Effector memory CD8-positive, alpha-beta T cell (primary cell): ENCODE data around the gene PBX3.

Source experiments
- ATAC-seq: fragments of 150-1000 bp; cut with Tn5 transposase; replicated peaks from 2 replicates; pipeline ENCODE4 v1.10.0; 2021; ENCODE audit warnings: mild to moderate bottlenecking, moderate library complexity
- DNase-seq, 3 experiments: peaks; one replicate each; pipeline ENCODE4 v3.0.0; 2021
- H3K27ac Mint-ChIP-seq, 2 donors: one replicate each; pipeline ENCODE4 v1.8.0; 2022; ENCODE audit warnings: mild to moderate bottlenecking in 2 of 2, mixed read lengths in 2 of 2, moderate library complexity in 2 of 2
- H3K27me3 Mint-ChIP-seq, 2 donors: one replicate each; pipeline ENCODE4 v1.8.0; 2022; ENCODE audit warnings: mixed read lengths in 2 of 2
- H3K36me3 Mint-ChIP-seq: one replicate; pipeline ENCODE4 v1.8.0; 2022; ENCODE audit warnings: mild to moderate bottlenecking, moderate library complexity, mixed read lengths; ENCODE audit not compliant: insufficient read depth
- H3K4me1 Mint-ChIP-seq, 2 donors: one replicate each; pipeline ENCODE4 v1.8.0; 2022; ENCODE audit warnings: low read depth in 2 of 2, mixed read lengths in 2 of 2
- H3K4me3 Mint-ChIP-seq, 2 donors: one replicate each; pipeline ENCODE4 v1.8.0; 2022; ENCODE audit warnings: mild to moderate bottlenecking in 2 of 2, mixed read lengths in 2 of 2, moderate library complexity in 2 of 2
- H3K9me3 Mint-ChIP-seq, 2 donors: one replicate each; pipeline ENCODE4 v1.8.0; 2022; ENCODE audit warnings: mixed read lengths in 2 of 2

PBX3 gene

DNA sequence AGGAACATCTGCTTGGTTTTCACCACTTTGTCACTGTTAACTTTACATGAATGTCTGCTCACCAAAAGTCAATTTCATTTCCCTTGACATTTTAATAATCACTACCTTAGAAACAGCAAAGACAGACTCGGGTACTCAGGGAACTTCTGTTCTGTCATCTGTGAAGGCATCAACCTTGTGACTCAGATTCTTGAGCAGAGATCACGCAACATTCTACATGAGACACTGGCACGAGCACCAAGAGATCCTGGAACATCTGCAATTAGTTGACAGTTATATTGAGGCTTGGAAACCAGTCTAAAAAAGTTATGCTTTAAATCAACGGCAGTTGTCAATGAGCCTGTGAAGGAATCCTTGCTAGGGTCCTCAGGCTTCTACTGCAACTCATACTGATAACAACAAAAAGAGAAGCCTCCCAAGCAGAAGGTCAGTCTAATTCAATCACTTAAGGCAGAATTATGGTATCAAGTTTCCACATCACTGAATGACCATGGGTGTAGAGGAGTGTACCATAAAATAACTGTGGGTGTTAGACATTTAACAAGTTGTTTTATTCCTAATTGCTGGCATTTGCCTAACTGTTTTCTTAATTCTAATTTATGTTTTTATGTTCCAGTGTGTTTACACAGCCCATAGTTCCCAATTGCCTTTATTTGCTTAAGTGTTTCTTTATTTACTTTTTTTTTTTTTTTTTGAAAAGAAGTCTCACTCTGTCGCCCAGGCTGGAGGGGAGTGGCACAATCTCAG, 3.3 kb upstream of the PBX3 start:
- Mint-ChIP-seq H3K4me3 (no peak overlapping the region), H3K27me3 (peaks cover 0 to 16% of the 10 kb centered on the region in 2 donors), H3K4me1 (peaks cover 9 to 10% of the 10 kb centered on the region in 2 donors), H3K9me3 (no peaks in the 10 kb centered on the region), H3K27ac (no peak overlapping the region), H3K36me3 (peaks cover 12% of the 10 kb centered on the region)
- DNase-seq (no peak), ATAC-seq (no peak)

- ATAC-seq: no peak
- no peaks in the 10 kb centered on the region for H3K9me3 Mint-ChIP-seq
- DNase-seq: no peak
- H3K27ac Mint-ChIP-seq: no peak overlapping the region
- peaks cover 12% of the 10 kb centered on the region for H3K36me3 Mint-ChIP-seq
- no peak overlapping the region for H3K4me3 Mint-ChIP-seq
- H3K4me1 Mint-ChIP-seq: peaks cover 10 to 12% of the 10 kb centered on the region in 2 donors
- H3K27me3 Mint-ChIP-seq: peaks cover 0 to 16% of the 10 kb centered on the region in 2 donors
Measured at GRCh38 chr9:125744616-125745015, 2.6 kb upstream of the PBX3 start.

GRCh38 chr9:125745018-125745417, 2.2 kb upstream of the PBX3 start:
- ATAC-seq (no peak), DNase-seq (no peak)
- H3K9me3 Mint-ChIP-seq: no peaks in the 10 kb centered on the region
- H3K36me3 Mint-ChIP-seq: peaks cover 12% of the 10 kb centered on the region
- peak overlapping the region; percentile 97 to 99 for H3K4me3 Mint-ChIP-seq
- H3K4me1 Mint-ChIP-seq: peaks cover 10 to 12% of the 10 kb centered on the region in 2 donors
- H3K27me3 Mint-ChIP-seq: peaks cover 0 to 16% of the 10 kb centered on the region in 2 donors
- no peak overlapping the region for H3K27ac Mint-ChIP-seq

DNA sequence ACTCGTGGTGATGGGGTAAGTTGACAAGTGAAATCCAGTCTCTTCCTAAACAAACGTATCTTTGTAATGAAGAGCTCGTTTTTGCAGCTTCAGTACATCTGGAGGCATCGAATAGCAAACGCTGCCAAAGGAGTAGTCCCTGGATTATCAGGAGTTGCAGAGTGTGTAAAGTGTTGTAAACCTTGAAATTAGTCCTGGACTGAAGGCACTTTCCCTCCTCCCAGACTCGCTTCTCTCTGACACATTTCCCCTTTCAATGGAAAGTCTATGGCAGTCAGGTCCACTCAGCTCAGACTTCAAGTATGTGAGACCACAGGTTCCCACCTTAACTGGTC, 1.5 kb upstream of the PBX3 start:
- H3K27ac Mint-ChIP-seq: peak overlapping the region; percentile 87 to 94

DNA sequence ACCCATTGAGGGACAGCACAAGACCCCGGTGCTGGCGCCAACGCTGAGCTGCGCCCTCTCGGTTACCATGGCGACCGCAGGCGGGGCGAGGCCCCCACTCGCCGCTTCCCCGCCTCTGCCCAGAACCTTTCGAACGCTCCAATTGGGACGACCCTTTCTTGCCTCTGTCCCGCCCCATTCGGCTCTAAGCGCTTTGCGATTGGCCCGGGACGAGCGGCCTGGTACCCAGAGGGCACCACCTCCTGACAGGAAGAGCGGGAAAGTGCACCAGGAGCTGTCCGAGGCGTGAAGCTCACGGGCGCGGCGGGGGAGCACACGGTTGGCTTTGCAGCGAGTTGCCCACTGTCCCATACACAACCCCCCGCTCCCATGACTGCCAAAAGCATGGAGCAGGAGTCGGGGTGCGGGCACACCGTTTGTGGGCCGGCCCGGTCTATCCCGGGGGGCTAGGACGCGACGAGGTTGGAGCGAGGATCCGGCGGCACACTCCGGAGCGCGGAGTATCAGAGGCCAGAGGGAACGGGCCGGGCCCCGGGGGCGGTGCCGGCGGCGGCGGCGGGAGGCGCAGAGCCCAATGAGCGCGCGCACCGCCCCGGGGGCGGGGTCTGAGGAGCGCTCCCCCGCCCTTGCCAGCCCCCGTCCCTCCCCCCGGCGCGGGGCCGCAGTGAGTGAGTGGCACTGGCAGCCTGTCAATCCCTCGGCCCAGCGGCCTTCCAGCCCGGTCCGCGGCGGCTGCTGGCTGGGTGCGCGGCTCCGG, 978 bp upstream of the PBX3 start:
- peak overlapping the region; percentile 87 to 94 for H3K27ac Mint-ChIP-seq
- peaks cover 0 to 14% of the 10 kb centered on the region in 2 donors for H3K27me3 Mint-ChIP-seq
- peaks cover 13 to 15% of the 10 kb centered on the region in 2 donors for H3K4me1 Mint-ChIP-seq
- peaks cover 10% of the 10 kb centered on the region for H3K36me3 Mint-ChIP-seq
- peak; percentile 87 to 88 (median 87) for DNase-seq
- no peaks in the 10 kb centered on the region for H3K9me3 Mint-ChIP-seq
- peak overlapping the region; percentile 97 to 99 for H3K4me3 Mint-ChIP-seq
- ATAC-seq: peak; percentile 82

More for the DNA sequence above, 1.5 kb upstream of the PBX3 start:
- no peak for DNase-seq
- H3K9me3 Mint-ChIP-seq: no peaks in the 10 kb centered on the region
- ATAC-seq: no peak
- peak overlapping the region; percentile 97 to 99 for H3K4me3 Mint-ChIP-seq
- H3K36me3 Mint-ChIP-seq: peaks cover 12% of the 10 kb centered on the region
- H3K4me1 Mint-ChIP-seq: peaks cover 12% of the 10 kb centered on the region in 2 donors
- H3K27me3 Mint-ChIP-seq: peaks cover 0 to 16% of the 10 kb centered on the region in 2 donors

GRCh38 chr9:125746774-125747052, 460 bp upstream of the PBX3 start:
- Mint-ChIP-seq H3K9me3 (no peaks in the 10 kb centered on the region), H3K27me3 (peaks cover 0 to 9% of the 10 kb centered on the region in 2 donors), H3K27ac (no peak overlapping the region), H3K36me3 (peaks cover 10% of the 10 kb centered on the region), H3K4me1 (peaks cover 13 to 15% of the 10 kb centered on the region in 2 donors), H3K4me3 (peak overlapping the region in 1 of 2 donors; percentile 97)
- ATAC-seq: peak; percentile 4
- DNase-seq: no peak

DNA sequence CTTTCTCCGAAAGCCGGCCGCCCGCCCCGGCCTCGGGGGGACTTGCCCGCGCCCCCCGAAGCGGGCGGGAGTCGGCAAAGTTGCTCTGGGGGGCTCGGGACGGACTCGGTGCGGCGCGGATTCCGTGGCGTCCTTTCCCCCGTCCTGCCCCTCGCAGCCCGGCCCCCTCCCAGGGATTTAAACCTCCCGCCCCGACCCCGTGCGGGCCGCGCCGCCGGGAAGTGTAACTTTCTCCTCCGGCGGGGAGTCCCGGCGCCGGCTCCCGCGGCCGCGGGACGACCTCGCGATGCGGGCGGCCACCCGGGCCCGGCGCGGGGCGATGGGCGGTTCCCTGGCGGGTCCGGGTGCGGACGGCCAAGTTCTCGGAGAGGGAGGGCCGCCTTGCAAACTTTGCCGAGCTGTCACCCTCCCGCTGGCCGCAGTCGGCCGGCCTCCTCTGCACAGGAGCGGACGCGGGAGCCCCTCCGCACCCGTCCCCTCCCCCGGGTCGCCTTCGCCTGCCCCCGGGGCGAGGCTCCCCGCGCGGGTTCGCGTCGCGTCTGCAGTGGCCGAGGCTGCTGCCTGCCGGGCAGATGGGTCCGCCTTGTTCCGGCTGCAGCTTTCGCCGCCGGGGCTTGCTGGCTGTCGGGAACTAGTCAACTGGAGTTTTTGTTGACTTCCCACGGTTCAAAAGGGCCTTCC, 732 bp downstream of the PBX3 start:
- H3K9me3 Mint-ChIP-seq: no peaks in the 10 kb centered on the region
- peaks cover 15% of the 10 kb centered on the region in 2 donors for H3K4me1 Mint-ChIP-seq
- no peak for ATAC-seq
- H3K27me3 Mint-ChIP-seq: no peaks in the 10 kb centered on the region
- peak overlapping the region; percentile 78 to 85 for H3K4me3 Mint-ChIP-seq
- DNase-seq: peak in 2 of 3 experiments; percentile 7 to 21
- H3K27ac Mint-ChIP-seq: peak overlapping the region in 1 of 2 donors; percentile 20
- H3K36me3 Mint-ChIP-seq: peaks cover 10% of the 10 kb centered on the region

GRCh38 chr9:125748446-125749099, 1.4 kb downstream of the PBX3 start:
- H3K36me3 Mint-ChIP-seq: peaks cover 10% of the 10 kb centered on the region
- no peaks in the 10 kb centered on the region for H3K27me3 Mint-ChIP-seq
- ATAC-seq: no peak
- DNase-seq: no peak
- no peaks in the 10 kb centered on the region for H3K9me3 Mint-ChIP-seq
- H3K27ac Mint-ChIP-seq: peak overlapping the region in 1 of 2 donors; percentile 20
- H3K4me1 Mint-ChIP-seq: peaks cover 15% of the 10 kb centered on the region in 2 donors
- H3K4me3 Mint-ChIP-seq: peak overlapping the region; percentile 78 to 85

DNA sequence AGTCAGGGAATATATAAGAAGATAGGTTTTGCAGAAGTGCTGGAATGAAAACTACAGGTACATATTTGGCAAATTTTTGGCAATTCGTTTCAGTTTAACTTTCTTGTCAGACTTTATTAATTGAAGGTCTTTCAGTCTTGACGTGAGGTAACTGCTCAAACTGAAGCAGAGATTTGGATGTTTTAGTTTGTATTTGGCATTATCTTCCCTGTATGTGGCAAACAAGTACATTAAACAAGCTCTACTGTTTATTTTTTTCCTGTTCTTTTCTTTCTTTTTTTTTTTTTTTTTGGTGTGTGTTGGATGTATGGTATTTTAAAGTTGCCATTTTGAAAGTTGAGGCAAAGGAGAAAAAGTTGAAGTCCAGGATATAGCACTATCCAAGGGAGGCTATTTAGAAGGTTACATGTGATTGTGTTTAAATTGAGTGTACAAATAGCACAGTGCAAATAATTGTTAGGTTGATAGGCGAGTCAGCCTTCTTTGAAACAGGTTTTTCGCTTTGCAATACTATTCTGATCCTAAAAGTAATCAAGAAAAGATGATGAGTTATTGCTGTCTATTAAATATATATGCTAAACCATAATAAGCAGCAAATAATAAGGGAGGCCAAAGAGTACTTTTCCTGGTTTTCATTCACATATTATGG, 2.2 kb downstream of the PBX3 start:
- peaks cover 10% of the 10 kb centered on the region for H3K36me3 Mint-ChIP-seq
- H3K27ac Mint-ChIP-seq: no peak overlapping the region
- no peaks in the 10 kb centered on the region for H3K9me3 Mint-ChIP-seq
- DNase-seq (no peak), ATAC-seq (no peak)
- peaks cover 15% of the 10 kb centered on the region in 2 donors for H3K4me1 Mint-ChIP-seq
- H3K4me3 Mint-ChIP-seq: peak overlapping the region; percentile 78 to 85
- H3K27me3 Mint-ChIP-seq: no peaks in the 10 kb centered on the region

GRCh38 chr9:125749951-125750626, 2.9 kb downstream of the PBX3 start:
- Mint-ChIP-seq H3K4me3 (no peak overlapping the region), H3K27ac (no peak overlapping the region), H3K4me1 (peaks cover 15% of the 10 kb centered on the region in 2 donors), H3K9me3 (no peaks in the 10 kb centered on the region), H3K27me3 (no peaks in the 10 kb centered on the region), H3K36me3 (peaks cover 10% of the 10 kb centered on the region)
- DNase-seq (no peak), ATAC-seq (no peak)

- H3K36me3 Mint-ChIP-seq: peaks cover 7% of the 10 kb centered on the region
- peaks cover 15% of the 10 kb centered on the region in 2 donors for H3K4me1 Mint-ChIP-seq
- ATAC-seq: no peak
- H3K4me3 Mint-ChIP-seq: no peak overlapping the region
- H3K27me3 Mint-ChIP-seq: no peaks in the 10 kb centered on the region
- no peak for DNase-seq
- H3K9me3 Mint-ChIP-seq: no peaks in the 10 kb centered on the region
- peak overlapping the region in 1 of 2 donors; percentile 45 for H3K27ac Mint-ChIP-seq
Measured at GRCh38 chr9:125750627-125751011, 3.4 kb downstream of the PBX3 start.

- no peak overlapping the region for H3K4me3 Mint-ChIP-seq
Measured at GRCh38 chr9:125752070-125752628, 5.0 kb downstream of the PBX3 start.

More at GRCh38 chr9:125752070-125752628, 5.0 kb downstream of the PBX3 start:
- Mint-ChIP-seq H3K36me3 (no peaks in the 10 kb centered on the region), H3K9me3 (no peaks in the 10 kb centered on the region), H3K27me3 (no peaks in the 10 kb centered on the region), H3K4me1 (peaks cover 8 to 9% of the 10 kb centered on the region in 2 donors), H3K27ac (peak overlapping the region in 1 of 2 donors; percentile 8)
- DNase-seq (no peak), ATAC-seq (no peak)
